SK-N-SH (cell line): ENCODE measurements around the gene CENPU.

Experiments
- CTCF ChIP-seq: fragments of 200-600 bp; sonication (generic); IDR thresholded peaks from 2 replicates; pipeline ENCODE4 v1.6.1; 2017; ENCODE audit warnings: antibody characterized with exemption, mild to moderate bottlenecking, moderate library complexity
- EP300 ChIP-seq, 2 experiments: IDR thresholded peaks; 2 replicates each; pipeline versions ENCODE4 v1.4.0 to v1.6.1; 2012; ENCODE audit warnings: borderline replicate concordance in 1 of 2, low read depth in 1 of 2, low read length in 1 of 2
- NFIC ChIP-seq: IDR thresholded peaks from 2 replicates; pipeline ENCODE4 v1.4.0; 2012; ENCODE audit warnings: borderline replicate concordance
- POLR2AphosphoS5 ChIP-seq: IDR thresholded peaks from 2 replicates; pipeline ENCODE4 v1.6.1; 2012; ENCODE audit warnings: low read depth, low read length
- REST ChIP-seq: IDR thresholded peaks from 2 replicates; pipeline ENCODE4 v1.6.1; 2012; ENCODE audit warnings: mild to moderate bottlenecking, low read depth, low read length, moderate library complexity
- TAF1 ChIP-seq: IDR thresholded peaks from 2 replicates; pipeline ENCODE4 v1.6.1; 2012; ENCODE audit warnings: low read depth, mild to moderate bottlenecking, low read length, moderate library complexity, borderline replicate concordance
- TCF12 ChIP-seq: IDR thresholded peaks from 2 replicates; pipeline ENCODE4 v1.4.0; 2012

GRCh38 chr4:184757810-184758209, 23.9 kb upstream of the CENPU start:
- TF ChIP-seq NFIC (no peak), POLR2AphosphoS5 (no peak), CTCF (no peak), EP300 (IDR thresholded peaks at IDR 0.05; ENCODE audit: borderline replicate concordance in 1 of 2, low read depth in 1 of 2, low read length in 1 of 2) (no peak), REST (no peak), TCF12 (no peak), TAF1 (no peak)
